Measurements from ENCODE around the gene KIF14. TPM values are rescaled to one million over a fixed set of nuclear protein-coding genes. Genes with fewer than 3 reads are reported as not detected.
A peak's percentile ranks its signal among the peaks of the same experiment; 100 is the strongest.

Gene KIF14
- total and polyA plus RNA-seq, 2 of the 13 experiments (the other 11 are each of a cell fraction or from before 2014, with no cell fraction given), result 3.3 to 11.2 TPM

DNA sequence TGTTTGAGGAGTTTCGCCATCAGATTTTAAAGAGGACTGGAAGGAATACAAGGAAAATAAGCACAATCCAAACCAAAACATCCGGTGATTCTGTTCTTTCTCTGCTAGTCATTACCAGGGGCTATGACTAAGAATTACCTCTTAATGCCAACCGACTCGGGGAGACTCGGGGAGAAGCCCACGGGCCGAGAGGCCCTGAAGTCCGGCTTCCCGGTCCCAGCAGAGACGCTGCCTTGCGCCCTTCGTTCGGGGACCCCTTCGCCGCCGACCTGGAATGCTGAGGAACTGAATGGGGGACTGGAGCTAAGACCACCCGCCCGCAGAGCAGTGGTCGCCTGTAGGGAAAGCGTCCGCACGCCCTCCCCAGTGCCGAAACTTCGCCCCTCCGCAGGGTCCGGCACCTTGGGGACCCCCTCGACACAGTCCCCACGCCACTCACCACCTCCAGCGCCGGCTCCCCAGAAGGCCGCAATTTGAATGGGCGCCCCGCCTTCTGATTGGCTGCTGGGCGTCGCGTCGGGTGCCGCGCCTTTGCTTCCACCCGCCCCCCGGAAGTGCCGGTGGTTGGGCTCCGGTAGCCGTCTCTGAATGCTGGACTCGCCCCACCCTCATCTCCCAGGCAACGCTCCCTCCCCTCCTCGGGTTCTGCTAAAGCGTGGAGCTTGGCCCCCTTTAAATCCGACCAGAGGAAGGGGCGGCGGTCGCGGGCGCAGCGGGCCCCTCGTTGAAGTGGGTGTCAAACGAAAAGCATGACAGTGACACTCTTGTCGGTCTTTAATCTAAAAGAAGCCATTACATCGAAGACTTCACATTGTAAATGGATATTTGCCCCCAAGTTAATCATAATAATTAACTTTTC lies at the start of gene KIF14 (continued):
- TF ChIP-seq, protein P1, sequence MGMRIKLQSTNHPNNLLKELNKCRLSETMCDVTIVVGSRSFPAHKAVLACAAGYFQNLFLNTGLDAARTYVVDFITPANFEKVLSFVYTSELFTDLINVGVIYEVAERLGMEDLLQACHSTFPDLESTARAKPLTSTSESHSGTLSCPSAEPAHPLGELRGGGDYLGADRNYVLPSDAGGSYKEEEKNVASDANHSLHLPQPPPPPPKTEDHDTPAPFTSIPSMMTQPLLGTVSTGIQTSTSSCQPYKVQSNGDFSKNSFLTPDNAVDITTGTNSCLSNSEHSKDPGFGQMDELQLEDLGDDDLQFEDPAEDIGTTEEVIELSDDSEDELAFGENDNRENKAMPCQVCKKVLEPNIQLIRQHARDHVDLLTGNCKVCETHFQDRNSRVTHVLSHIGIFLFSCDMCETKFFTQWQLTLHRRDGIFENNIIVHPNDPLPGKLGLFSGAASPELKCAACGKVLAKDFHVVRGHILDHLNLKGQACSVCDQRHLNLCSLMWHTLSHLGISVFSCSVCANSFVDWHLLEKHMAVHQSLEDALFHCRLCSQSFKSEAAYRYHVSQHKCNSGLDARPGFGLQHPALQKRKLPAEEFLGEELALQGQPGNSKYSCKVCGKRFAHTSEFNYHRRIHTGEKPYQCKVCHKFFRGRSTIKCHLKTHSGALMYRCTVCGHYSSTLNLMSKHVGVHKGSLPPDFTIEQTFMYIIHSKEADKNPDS (CRISPR knock-in tag; IDR thresholded peaks at IDR 0.05), result no peak
- TF ChIP-seq, protein P2, sequence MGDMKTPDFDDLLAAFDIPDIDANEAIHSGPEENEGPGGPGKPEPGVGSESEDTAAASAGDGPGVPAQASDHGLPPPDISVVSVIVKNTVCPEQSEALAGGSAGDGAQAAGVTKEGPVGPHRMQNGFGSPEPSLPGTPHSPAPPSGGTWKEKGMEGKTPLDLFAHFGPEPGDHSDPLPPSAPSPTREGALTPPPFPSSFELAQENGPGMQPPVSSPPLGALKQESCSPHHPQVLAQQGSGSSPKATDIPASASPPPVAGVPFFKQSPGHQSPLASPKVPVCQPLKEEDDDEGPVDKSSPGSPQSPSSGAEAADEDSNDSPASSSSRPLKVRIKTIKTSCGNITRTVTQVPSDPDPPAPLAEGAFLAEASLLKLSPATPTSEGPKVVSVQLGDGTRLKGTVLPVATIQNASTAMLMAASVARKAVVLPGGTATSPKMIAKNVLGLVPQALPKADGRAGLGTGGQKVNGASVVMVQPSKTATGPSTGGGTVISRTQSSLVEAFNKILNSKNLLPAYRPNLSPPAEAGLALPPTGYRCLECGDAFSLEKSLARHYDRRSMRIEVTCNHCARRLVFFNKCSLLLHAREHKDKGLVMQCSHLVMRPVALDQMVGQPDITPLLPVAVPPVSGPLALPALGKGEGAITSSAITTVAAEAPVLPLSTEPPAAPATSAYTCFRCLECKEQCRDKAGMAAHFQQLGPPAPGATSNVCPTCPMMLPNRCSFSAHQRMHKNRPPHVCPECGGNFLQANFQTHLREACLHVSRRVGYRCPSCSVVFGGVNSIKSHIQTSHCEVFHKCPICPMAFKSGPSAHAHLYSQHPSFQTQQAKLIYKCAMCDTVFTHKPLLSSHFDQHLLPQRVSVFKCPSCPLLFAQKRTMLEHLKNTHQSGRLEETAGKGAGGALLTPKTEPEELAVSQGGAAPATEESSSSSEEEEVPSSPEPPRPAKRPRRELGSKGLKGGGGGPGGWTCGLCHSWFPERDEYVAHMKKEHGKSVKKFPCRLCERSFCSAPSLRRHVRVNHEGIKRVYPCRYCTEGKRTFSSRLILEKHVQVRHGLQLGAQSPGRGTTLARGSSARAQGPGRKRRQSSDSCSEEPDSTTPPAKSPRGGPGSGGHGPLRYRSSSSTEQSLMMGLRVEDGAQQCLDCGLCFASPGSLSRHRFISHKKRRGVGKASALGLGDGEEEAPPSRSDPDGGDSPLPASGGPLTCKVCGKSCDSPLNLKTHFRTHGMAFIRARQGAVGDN (CRISPR knock-in tag; IDR thresholded peaks at IDR 0.05), result peak; percentile 81
- peak; percentile 57; the same call in 1 of the 2 replicates for TF ChIP-seq YEATS2 (CRISPR knock-in tag; IDR thresholded peaks at IDR 0.05; ENCODE audit: borderline replicate concordance)
- peak; percentile 90 for TF ChIP-seq SIN3B (IDR thresholded peaks at IDR 0.05; ENCODE audit: low read length)
- TF ChIP-seq, protein P3, sequence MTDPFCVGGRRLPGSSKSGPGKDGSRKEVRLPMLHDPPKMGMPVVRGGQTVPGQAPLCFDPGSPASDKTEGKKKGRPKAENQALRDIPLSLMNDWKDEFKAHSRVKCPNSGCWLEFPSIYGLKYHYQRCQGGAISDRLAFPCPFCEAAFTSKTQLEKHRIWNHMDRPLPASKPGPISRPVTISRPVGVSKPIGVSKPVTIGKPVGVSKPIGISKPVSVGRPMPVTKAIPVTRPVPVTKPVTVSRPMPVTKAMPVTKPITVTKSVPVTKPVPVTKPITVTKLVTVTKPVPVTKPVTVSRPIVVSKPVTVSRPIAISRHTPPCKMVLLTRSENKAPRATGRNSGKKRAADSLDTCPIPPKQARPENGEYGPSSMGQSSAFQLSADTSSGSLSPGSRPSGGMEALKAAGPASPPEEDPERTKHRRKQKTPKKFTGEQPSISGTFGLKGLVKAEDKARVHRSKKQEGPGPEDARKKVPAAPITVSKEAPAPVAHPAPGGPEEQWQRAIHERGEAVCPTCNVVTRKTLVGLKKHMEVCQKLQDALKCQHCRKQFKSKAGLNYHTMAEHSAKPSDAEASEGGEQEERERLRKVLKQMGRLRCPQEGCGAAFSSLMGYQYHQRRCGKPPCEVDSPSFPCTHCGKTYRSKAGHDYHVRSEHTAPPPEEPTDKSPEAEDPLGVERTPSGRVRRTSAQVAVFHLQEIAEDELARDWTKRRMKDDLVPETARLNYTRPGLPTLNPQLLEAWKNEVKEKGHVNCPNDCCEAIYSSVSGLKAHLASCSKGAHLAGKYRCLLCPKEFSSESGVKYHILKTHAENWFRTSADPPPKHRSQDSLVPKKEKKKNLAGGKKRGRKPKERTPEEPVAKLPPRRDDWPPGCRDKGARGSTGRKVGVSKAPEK (CRISPR knock-in tag; IDR thresholded peaks at IDR 0.05; ENCODE audit: borderline replicate concordance), result no peak
- TF ChIP-seq ZBTB38 (CRISPR knock-in tag; IDR thresholded peaks at IDR 0.05), result peak; percentile 49; the same call in 1 of the 2 replicates
- peak; percentile 83; the same call in 1 of the 2 replicates for TF ChIP-seq ATF7-NPFF (CRISPR knock-in tag; IDR thresholded peaks at IDR 0.05; ENCODE audit: low read depth)
- TF ChIP-seq, protein P4, sequence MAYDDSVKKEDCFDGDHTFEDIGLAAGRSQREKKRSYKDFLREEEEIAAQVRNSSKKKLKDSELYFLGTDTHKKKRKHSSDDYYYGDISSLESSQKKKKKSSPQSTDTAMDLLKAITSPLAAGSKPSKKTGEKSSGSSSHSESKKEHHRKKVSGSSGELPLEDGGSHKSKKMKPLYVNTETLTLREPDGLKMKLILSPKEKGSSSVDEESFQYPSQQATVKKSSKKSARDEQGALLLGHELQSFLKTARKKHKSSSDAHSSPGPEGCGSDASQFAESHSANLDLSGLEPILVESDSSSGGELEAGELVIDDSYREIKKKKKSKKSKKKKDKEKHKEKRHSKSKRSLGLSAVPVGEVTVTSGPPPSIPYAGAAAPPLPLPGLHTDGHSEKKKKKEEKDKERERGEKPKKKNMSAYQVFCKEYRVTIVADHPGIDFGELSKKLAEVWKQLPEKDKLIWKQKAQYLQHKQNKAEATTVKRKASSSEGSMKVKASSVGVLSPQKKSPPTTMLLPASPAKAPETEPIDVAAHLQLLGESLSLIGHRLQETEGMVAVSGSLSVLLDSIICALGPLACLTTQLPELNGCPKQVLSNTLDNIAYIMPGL (CRISPR knock-in tag; IDR thresholded peaks at IDR 0.05; ENCODE audit: borderline replicate concordance in 1 of 2, low read depth in 1 of 2), result peak; percentile 47 to 48; a peak in 1 of 4 replicates
- 0 out of 2 replicates have a peak, but pooled peaks have one; percentile 48 for TF ChIP-seq HOXA9 (CRISPR knock-in tag; IDR thresholded peaks at IDR 0.05; ENCODE audit: borderline replicate concordance)
- TF ChIP-seq, protein P5, sequence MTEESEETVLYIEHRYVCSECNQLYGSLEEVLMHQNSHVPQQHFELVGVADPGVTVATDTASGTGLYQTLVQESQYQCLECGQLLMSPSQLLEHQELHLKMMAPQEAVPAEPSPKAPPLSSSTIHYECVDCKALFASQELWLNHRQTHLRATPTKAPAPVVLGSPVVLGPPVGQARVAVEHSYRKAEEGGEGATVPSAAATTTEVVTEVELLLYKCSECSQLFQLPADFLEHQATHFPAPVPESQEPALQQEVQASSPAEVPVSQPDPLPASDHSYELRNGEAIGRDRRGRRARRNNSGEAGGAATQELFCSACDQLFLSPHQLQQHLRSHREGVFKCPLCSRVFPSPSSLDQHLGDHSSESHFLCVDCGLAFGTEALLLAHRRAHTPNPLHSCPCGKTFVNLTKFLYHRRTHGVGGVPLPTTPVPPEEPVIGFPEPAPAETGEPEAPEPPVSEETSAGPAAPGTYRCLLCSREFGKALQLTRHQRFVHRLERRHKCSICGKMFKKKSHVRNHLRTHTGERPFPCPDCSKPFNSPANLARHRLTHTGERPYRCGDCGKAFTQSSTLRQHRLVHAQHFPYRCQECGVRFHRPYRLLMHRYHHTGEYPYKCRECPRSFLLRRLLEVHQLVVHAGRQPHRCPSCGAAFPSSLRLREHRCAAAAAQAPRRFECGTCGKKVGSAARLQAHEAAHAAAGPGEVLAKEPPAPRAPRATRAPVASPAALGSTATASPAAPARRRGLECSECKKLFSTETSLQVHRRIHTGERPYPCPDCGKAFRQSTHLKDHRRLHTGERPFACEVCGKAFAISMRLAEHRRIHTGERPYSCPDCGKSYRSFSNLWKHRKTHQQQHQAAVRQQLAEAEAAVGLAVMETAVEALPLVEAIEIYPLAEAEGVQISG (CRISPR knock-in tag; IDR thresholded peaks at IDR 0.05), result peak; percentile 68
- TF ChIP-seq KLF16 (CRISPR knock-in tag; IDR thresholded peaks at IDR 0.05), result peak in 1 of 2 experiments; percentile 83; a peak in 2 of 4 replicates
- TF ChIP-seq ZNF354B (CRISPR knock-in tag; IDR thresholded peaks at IDR 0.05), result no peak
